ENCODE measurements around the gene BSX.

GRCh38 chr11:122938557-122938956 lies 43.1 kb downstream of the BSX start:
- TF ChIP-seq POLR2A (IDR thresholded peaks at IDR 0.05; ENCODE audit: low read length) (no peak), GATA1 (IDR thresholded peaks at IDR 0.05; ENCODE audit: low read depth, low read length) (no peak)

Data from erythroblast (primary cell).